H1 (cell line): Measurements from ENCODE around the gene E2F1. TPM values are rescaled to one million over a fixed set of nuclear protein-coding genes. Genes with fewer than 3 reads are reported as not detected.

Experiments
- CTCF ChIA-PET: fragments of 300-600 bp; sonication (Branson Sonifier 250); formaldehyde crosslinking; loops from one replicate; lab custom pipeline; 2021; ENCODE audit not compliant: partially characterized antibody; lab: Charles Lee
- POLR2A ChIA-PET: fragments of 300-600 bp; sonication (Branson Sonifier 250); formaldehyde crosslinking; loops from one replicate; lab custom pipeline; 2021; ENCODE audit warnings: inconsistent platforms; ENCODE audit not compliant: partially characterized antibody; lab: Charles Lee
- DNase-seq, 2 experiments: peaks; one replicate each; pipeline versions ENCODE4 v3.0.0 to v3.0.0-alpha.2; 2010 to 2022; ENCODE audit warnings: low spot score in 2 of 2, low read depth in 1 of 2, mixed read lengths in 1 of 2
- FAIRE-seq: peaks from 2 replicates; lab custom pipeline; 2011; peaks lifted over from hg19 to GRCh38; lab: Jason Lieb, UNC
- H2AFZ ChIP-seq: 2 replicates; pipeline ENCODE4 v1.8.1; 2012; ENCODE audit warnings: low read length, inconsistent platforms
- H2AK5ac ChIP-seq: 2 replicates; pipeline ENCODE4 v1.6.1; 2013; ENCODE audit warnings: low read depth, low read length
- H2BK120ac ChIP-seq: replicated peaks from 2 replicates; pipeline ENCODE3; 2013; ENCODE audit warnings: low read depth, low read length, inconsistent platforms
- H2BK12ac ChIP-seq: 2 replicates; pipeline ENCODE4 v1.6.1; 2013; ENCODE audit warnings: low read depth, low read length
- H2BK15ac ChIP-seq: 2 replicates; pipeline ENCODE4 v1.6.1; 2013; ENCODE audit warnings: low read length
- H2BK20ac ChIP-seq: 2 replicates; pipeline ENCODE4 v1.6.1; 2013; ENCODE audit warnings: low read length
- H2BK5ac ChIP-seq: 2 replicates; pipeline ENCODE4 v1.6.1; 2013; ENCODE audit warnings: low read depth, low read length
- H3K14ac ChIP-seq: 2 replicates; pipeline ENCODE4 v1.6.1; 2013; ENCODE audit warnings: inconsistent platforms; ENCODE audit not compliant: insufficient read length
- H3K18ac ChIP-seq: 2 replicates; pipeline ENCODE4 v1.6.1; 2013; ENCODE audit warnings: low read length; ENCODE audit errors: extremely low read depth
- H3K23ac ChIP-seq: 2 replicates; pipeline ENCODE4 v1.6.1; 2013; ENCODE audit warnings: inconsistent platforms; ENCODE audit not compliant: insufficient read length
- H3K23me2 ChIP-seq: 2 replicates; pipeline ENCODE4 v1.6.1; 2013; ENCODE audit warnings: low read depth, low read length
- H3K27ac ChIP-seq: 2 replicates; pipeline ENCODE4 v1.6.1; 2011; ENCODE audit warnings: low read depth, low read length, inconsistent platforms
- H3K27me3 ChIP-seq, 4 experiments: replicated peaks in 1 of 4; 1 replicate in 1 of 4; 2 replicates in 3 of 4; pipeline versions ENCODE4 v1.6.1 to v1.8.1; 2011 to 2013; ENCODE audit warnings: low read length in 3 of 4, mild to moderate bottlenecking in 3 of 4, inconsistent platforms in 2 of 4, mixed read lengths in 2 of 4, moderate library complexity in 1 of 4; ENCODE audit not compliant: control insufficient read depth in 3 of 4, insufficient read depth in 3 of 4; ENCODE audit errors: extremely low read depth in 1 of 4
- H3K36me3 ChIP-seq, 4 experiments: 2 replicates each; pipeline versions ENCODE4 v1.6.1 to v1.8.1; 2011 to 2013; ENCODE audit warnings: mild to moderate bottlenecking in 4 of 4, low read length in 3 of 4, moderate library complexity in 2 of 4, control low read depth in 1 of 4, inconsistent platforms in 1 of 4; ENCODE audit not compliant: insufficient read depth in 4 of 4, control insufficient read depth in 2 of 4
- H3K4ac ChIP-seq: replicated peaks from 2 replicates; pipeline ENCODE3; 2013; ENCODE audit warnings: low read length, low read depth, mixed read lengths, inconsistent platforms; ENCODE audit not compliant: insufficient read length
- H3K4me1 ChIP-seq, 4 experiments: replicated peaks in 1 of 4; 1 replicate in 1 of 4; 2 replicates in 3 of 4; pipeline versions ENCODE4 v1.6.1 to v1.8.1; 2011 to 2013; ENCODE audit warnings: low read length in 3 of 4, inconsistent platforms in 2 of 4, mixed read lengths in 1 of 4; ENCODE audit not compliant: insufficient read depth in 4 of 4, control insufficient read depth in 3 of 4
- H3K4me2 ChIP-seq, 2 experiments: 2 replicates each; pipeline versions ENCODE4 v1.6.1 to v1.8.1; 2011 to 2013; ENCODE audit warnings: low read depth in 2 of 2, low read length in 2 of 2, control low read depth in 1 of 2, inconsistent platforms in 1 of 2, mild to moderate bottlenecking in 1 of 2; ENCODE audit not compliant: insufficient read depth in 1 of 2
- H3K4me3 ChIP-seq, 4 experiments: fragments of 200-600, 300-600 bp in 1 of 4; sonication (generic), shearing (Covaris generic), sonication (Bioruptor Twin) in 1 of 4; 2 replicates each; pipeline versions ENCODE4 v1.5.1 to v1.8.1; 2011 to 2016; ENCODE audit warnings: low read length in 4 of 4, low read depth in 3 of 4, control low read depth in 2 of 4, inconsistent platforms in 2 of 4, mild to moderate bottlenecking in 2 of 4, mixed read lengths in 1 of 4, moderate library complexity in 1 of 4; ENCODE audit not compliant: insufficient read depth in 2 of 4; ENCODE audit errors: extremely low read depth in 1 of 4
- H3K56ac ChIP-seq: replicated peaks from 2 replicates; pipeline ENCODE3; 2013; ENCODE audit warnings: low read depth, mild to moderate bottlenecking, mixed read lengths, low read length, inconsistent platforms; ENCODE audit not compliant: insufficient read length
- H3K79me1 ChIP-seq: 2 replicates; pipeline ENCODE4 v1.6.1; 2013; ENCODE audit warnings: low read depth, low read length, control low read depth
- H3K79me2 ChIP-seq, 2 experiments: 2 replicates each; pipeline versions ENCODE4 v1.6.1 to v1.8.1; 2012 to 2013; ENCODE audit warnings: low read length in 2 of 2, mild to moderate bottlenecking in 2 of 2, inconsistent platforms in 1 of 2; ENCODE audit not compliant: insufficient read depth in 2 of 2, control insufficient read depth in 1 of 2
- H3K9ac ChIP-seq, 4 experiments: replicated peaks in 1 of 4; 1 replicate in 1 of 4; 2 replicates in 3 of 4; pipeline versions ENCODE4 v1.6.1 to v1.8.1; 2011 to 2013; ENCODE audit warnings: low read depth in 3 of 4, low read length in 3 of 4, control low read depth in 2 of 4, mild to moderate bottlenecking in 2 of 4, moderate library complexity in 2 of 4, inconsistent platforms in 1 of 4; ENCODE audit errors: extremely low read depth in 1 of 4
- H3K9me3 ChIP-seq, 2 experiments: 2 replicates each; pipeline versions ENCODE4 v1.6.1 to v1.8.1; 2012 to 2013; ENCODE audit warnings: mild to moderate bottlenecking in 2 of 2, moderate library complexity in 2 of 2, control low read depth in 1 of 2, inconsistent platforms in 1 of 2, low read depth in 1 of 2, low read length in 1 of 2, mixed read lengths in 1 of 2; ENCODE audit not compliant: insufficient read depth in 2 of 2
- H4K20me1 ChIP-seq, 2 experiments: replicated peaks in 1 of 2; 2 replicates each; pipeline versions ENCODE3 to v1.8.1; 2011 to 2013; ENCODE audit warnings: inconsistent platforms in 2 of 2, low read length in 2 of 2, mild to moderate bottlenecking in 1 of 2; ENCODE audit not compliant: insufficient read depth in 2 of 2, control insufficient read depth in 1 of 2
- H4K5ac ChIP-seq: 2 replicates; pipeline ENCODE4 v1.6.1; 2013; ENCODE audit warnings: low read length, low read depth, mixed read lengths, inconsistent platforms; ENCODE audit not compliant: insufficient read length
- H4K8ac ChIP-seq: 2 replicates; pipeline ENCODE4 v1.8.0; 2013; ENCODE audit warnings: mild to moderate bottlenecking, moderate library complexity, low read length, inconsistent platforms; ENCODE audit not compliant: insufficient read depth; ENCODE audit errors: extremely low read depth
- H4K91ac ChIP-seq: replicated peaks from 2 replicates; pipeline ENCODE3; 2013; ENCODE audit warnings: low read length, mixed read lengths, inconsistent platforms; ENCODE audit not compliant: insufficient read length
- BCL11A ChIP-seq, 2 experiments: IDR thresholded peaks; one replicate each; pipeline ENCODE4 v1.6.1; 2011; ENCODE audit warnings: low read depth in 2 of 2, low read length in 2 of 2, mild to moderate bottlenecking in 2 of 2
- CEBPB ChIP-seq: IDR thresholded peaks from 2 replicates; pipeline ENCODE4 v1.6.1; 2012; ENCODE audit warnings: low read depth, low read length
- JUN ChIP-seq: IDR thresholded peaks from 2 replicates; pipeline ENCODE4 v1.6.1; 2011; ENCODE audit warnings: low read depth, mild to moderate bottlenecking, improper control_type of control experiment, low read length
- KDM4A ChIP-seq: IDR thresholded peaks from one replicate; pipeline ENCODE4 v1.7.1; 2012; ENCODE audit warnings: low read depth, mild to moderate bottlenecking, moderate library complexity, low read length, inconsistent platforms; ENCODE audit not compliant: severe bottlenecking
- MAX ChIP-seq: IDR thresholded peaks from 2 replicates; pipeline ENCODE4 v1.6.1; 2012; ENCODE audit warnings: inconsistent platforms
- SP2 ChIP-seq: IDR thresholded peaks from 2 replicates; pipeline ENCODE4 v1.6.1; 2012; ENCODE audit warnings: mild to moderate bottlenecking, low read length, inconsistent platforms
- TAF7 ChIP-seq: optimal IDR thresholded peaks from 2 replicates; pipeline ENCODE3; 2011; ENCODE audit warnings: low read depth, mild to moderate bottlenecking, inconsistent platforms, low read length, moderate library complexity, borderline replicate concordance
- TCF12 ChIP-seq: IDR thresholded peaks from 2 replicates; pipeline ENCODE4 v1.6.1; 2011; ENCODE audit warnings: low read depth, mild to moderate bottlenecking, low read length
- TEAD4 ChIP-seq: IDR thresholded peaks from 2 replicates; pipeline ENCODE4 v1.6.1; 2012; ENCODE audit warnings: low read depth, low read length, inconsistent platforms, mixed read lengths
- ZNF274 ChIP-seq: IDR thresholded peaks from 2 replicates; pipeline ENCODE4 v1.7.0; 2012; ENCODE audit warnings: low read length, borderline replicate concordance; ENCODE audit errors: extremely low read depth
- WGBS, 2 experiments: shearing (Covaris generic) in 1 of 2; methylation state at CpG; one replicate each; pipeline versions ENCODE4 v1.1.6 to v1.1.7; 2013 to 2015; ENCODE audit warnings: low lambda C conversion rate in 2 of 2, mixed read lengths in 2 of 2, inconsistent platforms in 1 of 2, low coverage in 1 of 2, missing lambda C conversion rate in 1 of 2; ENCODE audit not compliant: insufficient replicate concordance in 2 of 2, insufficient coverage in 1 of 2, insufficient read length in 1 of 2; ENCODE audit errors: extremely low coverage in 1 of 2, missing lambda C conversion rate in 1 of 2; 5-methylcytosine and 5-hydroxymethylcytosine counted together
- polyA plus RNA-seq, 7 experiments: library from polyadenylated mRNA; depleted of rRNA in 3 of 7; stranded (reverse) in 5 of 7; unstranded in 2 of 7; fragments of >200 nt in 5 of 7; fragments of 200-250 nt in 2 of 7; gene quantifications; 1 replicate in 5 of 7; 2 replicates in 1 of 7; 4 replicates in 1 of 7; pipeline versions ENCODE4 v1.2.1 to v1.2.3, GENCODE V29; 2011 to 2013; ENCODE audit warnings: missing spikeins in 2 of 7, mixed read lengths in 2 of 7
- total RNA-seq: library from RNA; stranded (reverse); fragmentation: NEBNext Ultra II Directional; extraction: Animal tissue kit (Norgen Biotek cat#: 25700); gene quantifications from 2 replicates; pipeline ENCODE4 v1.2.1, GENCODE V29; 2021

The E2F1 gene
- total and polyA plus RNA-seq, 2 of the 8 experiments (the other 6 are each of a cell fraction or from before 2014, with no cell fraction given) = 33.4 to 35.8 TPM

DNA sequence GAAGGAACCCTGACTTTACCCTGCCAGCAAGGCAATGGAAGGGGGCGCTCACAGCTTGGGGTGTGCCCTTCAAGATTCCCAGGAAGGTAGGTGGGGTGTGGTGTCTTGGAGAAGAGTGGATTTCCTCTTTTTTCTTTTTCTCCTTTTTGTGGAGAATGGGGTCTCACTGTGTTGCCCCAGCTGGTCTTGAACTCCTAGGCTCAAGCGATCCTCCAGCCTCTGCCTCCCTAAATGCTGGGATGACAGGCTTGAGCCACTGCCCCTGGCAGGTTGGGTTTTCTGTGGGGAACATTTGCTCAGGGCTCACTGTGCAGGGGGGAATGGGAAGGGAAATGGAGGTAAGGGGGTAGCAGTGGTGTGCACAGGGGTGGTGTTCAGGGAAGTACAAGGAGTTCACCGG lies 41.6 kb upstream of the E2F1 start:
- Histone ChIP-seq H3K14ac (no peak overlapping the region), H3K27me3 (no peaks in the 10 kb centered on the region), H2AFZ (no peak overlapping the region), H3K9ac (no peak overlapping the region), H3K27ac (no peak overlapping the region), H4K91ac (no peak overlapping the region), H2BK20ac (no peak overlapping the region), H2BK5ac (no peak overlapping the region), H3K79me1 (no peaks in the 10 kb centered on the region), H3K18ac (no peak overlapping the region), H3K4me1 (peaks cover 0 to 6% (median 4%) of the 10 kb centered on the region in 4 experiments; a peak in 5 of 7 replicates), H2BK12ac (no peak overlapping the region), H3K4me3 (no peak overlapping the region), H3K4ac (no peak overlapping the region), H3K56ac (no peak overlapping the region), H3K4me2 (no peak overlapping the region), H3K79me2 (no peaks in the 10 kb centered on the region), H3K23ac (no peak overlapping the region), H2AK5ac (no peak overlapping the region), H4K5ac (no peak overlapping the region), H4K8ac (no peak overlapping the region), H2BK15ac (no peak overlapping the region), H3K23me2 (peaks cover 9% of the 10 kb centered on the region), H2BK120ac (no peak overlapping the region), H3K36me3 (no peaks in the 10 kb centered on the region), H3K9me3 (no peaks in the 10 kb centered on the region), H4K20me1 (no peaks in the 10 kb centered on the region)
- no peak for FAIRE-seq
- no peak for DNase-seq
- POLR2A ChIA-PET = interaction anchor here (1.4 kb wide), 1 partner anchor 53 kb away, joined by 3 read pairs; no protein-coding TSS in a partner anchor
- WGBS, 2 experiments = 86% methylated on average over 3 of the region's 3 CpGs; no CpG with 5 or more reads in 1 of the 2 experiments
- CTCF ChIA-PET = interaction anchor here (1.3 kb wide), 1 partner anchor 59 kb away, joined by 6 read pairs; no protein-coding TSS in a partner anchor
- TF ChIP-seq ZNF274 (no peak), SP2 (no peak), MAX (no peak), KDM4A (no peak), BCL11A (IDR thresholded peaks at IDR 0.05; ENCODE audit: low read depth in 2 of 2, low read length in 2 of 2) (no peak), CEBPB (no peak), TEAD4 (no peak), TCF12 (no peak), TAF7 (no peak), JUN (no peak)
